ES-I3 (cell line): Measurements from ENCODE around the gene KIAA1191.

Source experiments
- H3K36me3 ChIP-seq: 2 replicates; pipeline ENCODE4 v1.6.1; 2013; ENCODE audit warnings: mild to moderate bottlenecking, low read length, control low read depth, moderate library complexity; ENCODE audit not compliant: insufficient read depth
- H3K4me1 ChIP-seq: 2 replicates; pipeline ENCODE4 v1.6.1; 2013; ENCODE audit warnings: mild to moderate bottlenecking, control low read depth, low read length; ENCODE audit not compliant: insufficient read depth
- H3K9ac ChIP-seq: 2 replicates; pipeline ENCODE4 v1.6.1; 2013; ENCODE audit warnings: low read depth, mild to moderate bottlenecking, low read length, moderate library complexity
- H3K9me3 ChIP-seq: 2 replicates; pipeline ENCODE4 v1.6.1; 2013; ENCODE audit warnings: mild to moderate bottlenecking, low read length, moderate library complexity; ENCODE audit not compliant: control insufficient read depth, insufficient read depth

The KIAA1191 gene

GRCh38 chr5:176364765-176365350 lies 3.3 kb upstream of the KIAA1191 start:
- Histone ChIP-seq H3K36me3 (no peaks in the 10 kb centered on the region), H3K9ac (peak overlapping the region; percentile 89; the same call in 1 of the 2 replicates), H3K9me3 (no peaks in the 10 kb centered on the region), H3K4me1 (no peaks in the 10 kb centered on the region)

DNA sequence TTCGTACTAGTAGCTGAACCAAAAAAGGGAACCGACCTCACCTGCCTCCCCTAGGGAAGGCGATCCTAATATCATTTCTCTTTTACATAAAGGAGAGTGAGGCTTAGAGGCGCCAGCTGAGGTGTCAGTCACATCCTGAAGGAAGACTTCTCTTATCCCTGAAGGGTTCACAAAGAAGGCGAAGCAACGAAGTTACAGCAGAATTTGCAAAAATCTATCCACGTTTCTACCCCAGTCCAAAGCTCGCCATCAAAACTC lies 598 bp upstream of the KIAA1191 start:
- Histone ChIP-seq H3K36me3 (peaks cover 10% of the 10 kb centered on the region; the same call in 1 of the 2 replicates), H3K4me1 (no peaks in the 10 kb centered on the region), H3K9me3 (no peaks in the 10 kb centered on the region), H3K9ac (peak overlapping the region; percentile 97; the same call in 1 of the 2 replicates)

DNA sequence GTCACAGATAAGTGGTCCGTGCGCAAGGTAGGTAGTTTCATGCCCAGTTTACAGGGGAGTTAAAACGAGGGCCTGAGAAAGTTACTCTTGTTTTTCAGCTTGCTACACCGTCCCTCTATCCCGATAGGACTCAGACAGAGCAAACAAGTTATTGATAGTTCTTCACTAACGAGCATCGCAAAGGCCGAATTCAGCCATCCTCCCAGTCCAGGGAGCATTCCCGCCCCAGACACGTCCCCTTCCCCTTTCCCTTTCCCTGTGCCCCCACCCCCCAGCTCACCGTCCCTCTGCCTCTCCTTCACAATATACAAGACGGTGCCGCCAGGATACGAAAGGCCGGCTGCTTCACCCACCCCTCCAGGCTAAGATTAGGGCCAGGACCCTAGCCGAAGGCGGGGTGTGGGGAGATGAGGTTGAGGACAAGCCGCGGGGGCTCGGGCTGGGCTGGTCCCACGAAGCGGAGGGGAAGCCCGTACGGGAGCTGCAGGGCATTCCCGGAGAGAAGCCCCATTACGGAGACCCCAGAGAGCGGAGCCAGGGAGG lies 599 bp downstream of the KIAA1191 start:
- Histone ChIP-seq H3K4me1 (no peaks in the 10 kb centered on the region), H3K9me3 (no peaks in the 10 kb centered on the region), H3K9ac (peak overlapping the region; percentile 97), H3K36me3 (peaks cover 10% of the 10 kb centered on the region; the same call in 1 of the 2 replicates)

- Histone ChIP-seq H3K9me3 (no peaks in the 10 kb centered on the region), H3K9ac (no peak overlapping the region), H3K36me3 (peaks cover 10% of the 10 kb centered on the region), H3K4me1 (no peaks in the 10 kb centered on the region)
Observed at GRCh38 chr5:176359658-176360057, 1.9 kb downstream of the KIAA1191 start.

DNA sequence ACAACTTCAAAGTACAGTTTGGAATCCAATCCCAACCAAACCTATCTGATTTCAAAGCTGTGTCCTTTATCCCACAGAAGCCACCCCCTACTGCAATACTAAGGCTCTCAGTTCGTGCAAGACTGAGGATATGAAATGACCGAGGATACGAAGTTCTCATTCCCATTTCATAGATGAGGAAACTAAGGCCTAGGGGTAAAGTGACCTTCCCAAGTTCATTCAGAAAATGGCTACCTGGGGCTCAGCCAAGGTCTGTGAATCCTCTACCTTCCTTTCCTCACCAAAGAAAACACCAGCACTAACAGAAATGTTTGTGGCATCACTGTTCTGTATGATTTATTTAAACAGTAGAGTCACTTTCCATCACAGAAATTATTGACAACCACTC lies 5.4 kb downstream of the KIAA1191 start:
- no peaks in the 10 kb centered on the region for H3K9me3 ChIP-seq
- H3K36me3 ChIP-seq: peaks cover 30% of the 10 kb centered on the region
- H3K9ac ChIP-seq: no peak overlapping the region
- no peaks in the 10 kb centered on the region for H3K4me1 ChIP-seq

DNA sequence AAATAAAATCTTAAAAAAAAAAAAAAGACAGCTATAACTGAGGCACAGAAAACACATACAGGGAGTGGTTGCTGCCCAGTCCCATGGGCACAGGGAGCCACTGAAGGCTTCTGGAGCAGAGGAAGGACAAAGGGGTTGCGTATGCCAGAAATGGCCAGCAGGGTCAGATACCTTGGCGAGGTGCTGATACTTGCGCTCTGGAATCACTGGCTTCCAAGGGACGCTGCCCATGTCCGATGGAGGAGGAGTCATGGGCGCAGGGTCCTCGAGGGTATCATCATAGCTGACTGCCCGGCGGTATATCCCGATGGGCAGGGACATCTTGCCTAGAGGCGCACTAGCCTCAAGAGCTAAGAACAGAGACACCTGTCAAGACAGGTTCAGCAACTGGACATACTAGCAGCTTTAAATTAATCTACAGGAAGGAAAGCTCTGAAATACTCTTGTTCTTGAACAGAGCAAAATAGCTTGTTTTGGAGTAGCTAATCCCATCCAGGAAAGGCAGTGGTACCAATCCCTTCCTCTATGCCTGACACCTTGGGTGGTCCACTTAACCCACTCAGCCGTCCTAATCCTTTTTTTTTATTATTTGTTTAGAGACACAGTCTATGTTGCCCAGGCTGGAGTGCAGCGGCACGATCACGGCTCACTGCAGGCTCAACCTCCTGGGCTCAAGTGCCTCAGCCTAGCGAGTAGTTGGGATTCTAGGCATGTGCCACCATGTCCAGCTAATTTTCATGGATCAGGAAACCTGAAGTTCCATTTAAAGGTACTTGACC lies 6.0 kb downstream of the KIAA1191 start:
- Histone ChIP-seq H3K9me3 (no peaks in the 10 kb centered on the region), H3K9ac (no peak overlapping the region), H3K4me1 (no peaks in the 10 kb centered on the region), H3K36me3 (peaks cover 31% of the 10 kb centered on the region)

DNA sequence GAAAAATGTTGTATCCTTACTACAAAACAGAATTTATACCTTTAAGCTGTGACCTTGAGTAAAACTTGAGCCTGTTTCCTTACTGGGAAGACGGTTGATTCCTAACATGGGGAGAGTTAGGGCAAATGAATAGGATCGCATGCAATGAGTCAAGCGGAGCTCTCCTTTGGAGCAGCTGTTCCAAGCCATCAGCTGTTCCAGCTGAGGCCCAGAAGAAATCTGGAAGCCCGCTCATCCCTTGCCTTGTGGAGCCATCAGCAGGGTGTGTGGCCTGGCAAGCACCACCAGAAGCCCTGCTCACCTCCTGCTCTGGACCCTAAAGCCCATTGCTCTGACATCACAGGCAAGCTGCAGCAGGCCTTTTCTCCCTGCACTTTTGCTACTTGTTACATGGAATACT lies 8.0 kb downstream of the KIAA1191 start:
- H3K9ac ChIP-seq: no peak overlapping the region
- H3K9me3 ChIP-seq: no peaks in the 10 kb centered on the region
- H3K36me3 ChIP-seq: peaks cover 33% of the 10 kb centered on the region
- no peaks in the 10 kb centered on the region for H3K4me1 ChIP-seq

- Histone ChIP-seq H3K36me3 (peaks cover 34% of the 10 kb centered on the region), H3K4me1 (no peaks in the 10 kb centered on the region), H3K9ac (no peak overlapping the region)
Observed at GRCh38 chr5:176352116-176352878, 9.3 kb downstream of the KIAA1191 start.

DNA sequence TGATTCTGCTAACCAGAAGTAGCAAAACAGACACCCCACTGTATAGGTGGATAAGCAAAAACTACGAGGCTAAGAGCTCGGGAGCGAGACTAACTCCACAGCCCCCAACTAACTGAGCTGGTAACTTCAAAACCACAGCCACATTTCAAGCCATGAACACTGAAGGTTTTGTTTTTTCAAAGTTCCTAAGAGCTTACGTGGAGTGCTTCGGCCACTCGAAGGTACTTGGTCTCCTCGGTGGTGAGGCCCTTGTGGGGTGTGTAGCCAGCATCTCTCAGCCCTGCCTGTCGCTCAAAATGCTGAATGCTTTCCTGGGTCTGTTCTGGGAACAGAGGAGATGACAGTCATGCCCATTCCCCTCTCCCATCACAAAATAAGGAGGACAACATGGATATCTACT lies 11.1 kb downstream of the KIAA1191 start:
- H3K36me3 ChIP-seq: peaks cover 46% of the 10 kb centered on the region
- H3K9ac ChIP-seq: no peak overlapping the region
- H3K4me1 ChIP-seq: no peaks in the 10 kb centered on the region
- H3K9me3 ChIP-seq: no peaks in the 10 kb centered on the region

More at GRCh38 chr5:176352116-176352878, 9.3 kb downstream of the KIAA1191 start:
- H3K9me3 ChIP-seq: no peaks in the 10 kb centered on the region

GRCh38 chr5:176342766-176343458 lies 18.7 kb downstream of the KIAA1191 start:
- H3K36me3 ChIP-seq: peaks cover 18% of the 10 kb centered on the region
- H3K9ac ChIP-seq: no peak overlapping the region
- no peaks in the 10 kb centered on the region for H3K4me1 ChIP-seq
- no peaks in the 10 kb centered on the region for H3K9me3 ChIP-seq

GRCh38 chr5:176342158-176342483 lies 19.4 kb downstream of the KIAA1191 start:
- H3K36me3 ChIP-seq: peaks cover 15% of the 10 kb centered on the region; the same call in 1 of the 2 replicates
- no peaks in the 10 kb centered on the region for H3K4me1 ChIP-seq
- no peak overlapping the region for H3K9ac ChIP-seq
- no peaks in the 10 kb centered on the region for H3K9me3 ChIP-seq

GRCh38 chr5:176341325-176342157 lies 20.0 kb downstream of the KIAA1191 start:
- Histone ChIP-seq H3K9ac (no peak overlapping the region), H3K4me1 (no peaks in the 10 kb centered on the region), H3K9me3 (no peaks in the 10 kb centered on the region), H3K36me3 (peaks cover 11% of the 10 kb centered on the region; the same call in 1 of the 2 replicates)

- H3K36me3 ChIP-seq: peaks cover 5% of the 10 kb centered on the region; the same call in 1 of the 2 replicates
Observed at GRCh38 chr5:176339304-176339703, 22.3 kb downstream of the KIAA1191 start.

More at GRCh38 chr5:176339304-176339703, 22.3 kb downstream of the KIAA1191 start:
- no peaks in the 10 kb centered on the region for H3K9me3 ChIP-seq
- no peaks in the 10 kb centered on the region for H3K4me1 ChIP-seq
- H3K9ac ChIP-seq: no peak overlapping the region
